Activated CD8-positive, alpha-beta T cell treated with anti-CD3 and anti-CD28 coated beads for 36 hours (primary cell): ENCODE results near the gene FUOM. TPM values are rescaled to one million over a fixed set of nuclear protein-coding genes. Genes with fewer than 3 reads are reported as not detected.

Experiments used
- ATAC-seq: fragments of 200-7000 bp; cut with Tn5 transposase; one replicate; pipeline ENCODE4 v1.10.0; 2021; ENCODE audit warnings: mild to moderate bottlenecking, moderate library complexity
- CTCF ChIA-PET: fragments of 350-600 bp; sonication (Branson Sonifier 250); formaldehyde crosslinking; loops from one replicate; lab custom pipeline; 2021; ENCODE audit warnings: antibody characterized with exemption; lab: Charles Lee
- POLR2A ChIA-PET: fragments of 350-600 bp; sonication (Branson Sonifier 250); formaldehyde crosslinking; loops from one replicate; lab custom pipeline; 2021; ENCODE audit warnings: antibody characterized with exemption; lab: Charles Lee
- DNase-seq: peaks from one replicate; pipeline ENCODE4 v3.0.0-alpha.2; 2020
- H3K27ac Mint-ChIP-seq: one replicate; pipeline ENCODE4 v1.8.0; 2021; ENCODE audit warnings: mild to moderate bottlenecking, mixed read lengths
- H3K27me3 Mint-ChIP-seq: one replicate; pipeline ENCODE4 v1.8.0; 2021; ENCODE audit warnings: mixed read lengths
- H3K36me3 Mint-ChIP-seq: one replicate; pipeline ENCODE4 v1.8.0; 2021; ENCODE audit warnings: low read depth, mixed read lengths
- H3K4me1 Mint-ChIP-seq: one replicate; pipeline ENCODE4 v1.8.0; 2021; ENCODE audit warnings: low read depth, mixed read lengths
- H3K4me3 Mint-ChIP-seq: one replicate; pipeline ENCODE4 v1.8.0; 2021; ENCODE audit warnings: mild to moderate bottlenecking, moderate library complexity, mixed read lengths
- H3K9me3 Mint-ChIP-seq: one replicate; pipeline ENCODE4 v1.8.0; 2021; ENCODE audit warnings: mixed read lengths
- CTCF ChIP-seq: fragments of 200-600 bp; IDR thresholded peaks from one replicate; pipeline ENCODE4 v1.8.0; 2022; ENCODE audit warnings: antibody characterized with exemption, mild to moderate bottlenecking
- intact Hi-C: fragments of 100-400 bp; cut with micrococcal nuclease; formaldehyde crosslinking; loops from one replicate; pipeline ENCODE4 v1.10.0; 2022
- total RNA-seq, 2 experiments: library from RNA; stranded (reverse); gene quantifications; one replicate each; pipeline ENCODE4 v1.2.3, GENCODE V29; 2021

FUOM gene
- total RNA-seq, 2 experiments from 2014 or later: 32.2 to 33.7 TPM

DNA sequence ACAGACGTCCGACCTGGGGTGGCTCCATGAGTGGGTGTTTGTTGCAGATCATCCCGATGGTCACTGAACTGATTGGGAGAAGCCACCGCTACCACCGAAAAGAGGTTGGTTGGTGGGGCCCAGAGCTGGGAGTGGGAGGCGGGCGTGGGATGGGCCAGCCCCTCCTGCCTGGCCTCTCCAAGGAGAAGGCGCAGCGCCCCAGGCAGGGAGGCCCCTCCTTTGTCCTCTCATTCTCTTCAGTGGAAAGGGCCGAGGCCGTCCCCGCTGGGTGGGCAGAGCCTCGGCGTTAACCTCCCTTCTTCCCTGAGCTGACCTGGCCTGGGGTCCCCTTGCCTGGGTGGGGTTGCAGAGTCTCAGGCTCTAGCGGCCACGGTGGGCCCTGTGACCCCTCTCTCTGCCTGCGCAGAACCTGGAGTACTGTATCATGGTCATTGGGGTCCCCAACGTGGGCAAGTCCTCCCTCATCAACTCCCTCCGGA is 41.3 kb upstream of the FUOM start:
- DNase-seq (no peak), ATAC-seq (no peak)
- H3K4me3 Mint-ChIP-seq: no peak overlapping the region
- H3K36me3 Mint-ChIP-seq: peaks cover 63% of the 10 kb centered on the region
- ChIA-PET POLR2A (interaction anchor here (1.2 kb wide), 1 partner anchor 9 kb away, joined by 4 read pairs; no protein-coding TSS in a partner anchor), CTCF (no interaction called here)
- no peaks in the 10 kb centered on the region for H3K27me3 Mint-ChIP-seq
- no peak overlapping the region for H3K27ac Mint-ChIP-seq
- H3K9me3 Mint-ChIP-seq: no peaks in the 10 kb centered on the region
- peaks cover 50% of the 10 kb centered on the region for H3K4me1 Mint-ChIP-seq
- TF ChIP-seq CTCF: no peak
- intact Hi-C loops: no loop called here

GRCh38 chr10:133397938-133398337 is 40.1 kb upstream of the FUOM start:
- H3K4me1 Mint-ChIP-seq: peaks cover 47% of the 10 kb centered on the region
- ChIA-PET POLR2A (no interaction called here), CTCF (no interaction called here)
- DNase-seq (no peak), ATAC-seq (no peak)
- H3K9me3 Mint-ChIP-seq: no peaks in the 10 kb centered on the region
- H3K4me3 Mint-ChIP-seq: no peak overlapping the region
- no peaks in the 10 kb centered on the region for H3K27me3 Mint-ChIP-seq
- intact Hi-C loops: no loop called here
- H3K36me3 Mint-ChIP-seq: peaks cover 55% of the 10 kb centered on the region
- peak overlapping the region; percentile 25 for H3K27ac Mint-ChIP-seq
- TF ChIP-seq CTCF: no peak

GRCh38 chr10:133396035-133396624 is 38.3 kb upstream of the FUOM start:
- Mint-ChIP-seq H3K4me3 (peak overlapping the region; percentile 88), H3K4me1 (peaks cover 54% of the 10 kb centered on the region), H3K36me3 (peaks cover 45% of the 10 kb centered on the region), H3K27ac (no peak overlapping the region), H3K27me3 (no peaks in the 10 kb centered on the region), H3K9me3 (no peaks in the 10 kb centered on the region)
- ChIA-PET POLR2A (interaction anchor here (1.0 kb wide), 1 partner anchor 15 kb away, joined by 3 read pairs; no protein-coding TSS in a partner anchor), CTCF (no interaction called here)
- ATAC-seq (no peak), DNase-seq (no peak)
- intact Hi-C loops: no loop called here
- TF ChIP-seq CTCF: no peak

- ATAC-seq: no peak
- ChIA-PET POLR2A (interaction anchor here (0.5 to 1.4 kb wide), 3 partner anchors 17 to 196 kb away, joined by 3 to 4 read pairs (median 4); no protein-coding TSS in a partner anchor), CTCF (interaction anchor here (1.3 kb wide), 1 partner anchor 65 kb away, joined by 3 read pairs; no protein-coding TSS in a partner anchor)
- no peaks in the 10 kb centered on the region for H3K27me3 Mint-ChIP-seq
- peak overlapping the region; percentile 92 for H3K27ac Mint-ChIP-seq
- TF ChIP-seq CTCF: no peak
- H3K9me3 Mint-ChIP-seq: no peaks in the 10 kb centered on the region
- DNase-seq: no peak
- intact Hi-C loops: loop anchor here (5.0 kb wide), 1 partner anchor 68 kb away; no protein-coding TSS in a partner anchor
- peak overlapping the region; percentile 88 for H3K4me3 Mint-ChIP-seq
- peaks cover 53% of the 10 kb centered on the region for H3K4me1 Mint-ChIP-seq
- peaks cover 41% of the 10 kb centered on the region for H3K36me3 Mint-ChIP-seq
These were observed 37.0 kb upstream of the FUOM start for GRCh38 chr10:133394801-133395221.
